Jurkat, Clone E6-1 (cell line): ENCODE data around the gene SLIT1.

ENCODE experiments used
- DNase-seq: peaks from one replicate; pipeline ENCODE4 v3.0.0-alpha.2; 2011; ENCODE audit warnings: low read depth, low spot score
- H3K4me3 ChIP-seq: 2 replicates; pipeline ENCODE4 v1.5.1; 2011; ENCODE audit warnings: mild to moderate bottlenecking, low read length, control low read depth, moderate library complexity

SLIT1 gene

GRCh38 chr10:97150013-97150595, 35.7 kb downstream of the SLIT1 start:
- H3K4me3 ChIP-seq = no peak overlapping the region
- DNase-seq = no peak

- DNase-seq = no peak
- no peak overlapping the region for H3K4me3 ChIP-seq
These were observed 36.7 kb downstream of the SLIT1 start for GRCh38 chr10:97149079-97149531.

- H3K4me3 ChIP-seq = no peak overlapping the region
- no peak for DNase-seq
These were observed 41.5 kb downstream of the SLIT1 start for GRCh38 chr10:97144297-97144696.

- H3K4me3 ChIP-seq = no peak overlapping the region
- no peak for DNase-seq
These were observed 42.9 kb downstream of the SLIT1 start for GRCh38 chr10:97142834-97143233.

- H3K4me3 ChIP-seq = no peak overlapping the region
- DNase-seq = no peak
These were observed 44.6 kb downstream of the SLIT1 start for GRCh38 chr10:97140902-97141745.

- H3K4me3 ChIP-seq = no peak overlapping the region
- no peak for DNase-seq
These were observed 45.5 kb downstream of the SLIT1 start for GRCh38 chr10:97140049-97140846.

- no peak for DNase-seq
These were observed 46.1 kb downstream of the SLIT1 start for GRCh38 chr10:97139651-97140048.

GRCh38 chr10:97138846-97139245, 46.9 kb downstream of the SLIT1 start:
- no peak for DNase-seq
- no peak overlapping the region for H3K4me3 ChIP-seq

More at GRCh38 chr10:97139651-97140048, 46.1 kb downstream of the SLIT1 start:
- H3K4me3 ChIP-seq = no peak overlapping the region

GRCh38 chr10:97138174-97138573, 47.6 kb downstream of the SLIT1 start:
- no peak for DNase-seq

GRCh38 chr10:97136756-97137155, 49.0 kb downstream of the SLIT1 start:
- no peak for DNase-seq
- no peak overlapping the region for H3K4me3 ChIP-seq

More at GRCh38 chr10:97138174-97138573, 47.6 kb downstream of the SLIT1 start:
- no peak overlapping the region for H3K4me3 ChIP-seq

- no peak for DNase-seq
- no peak overlapping the region for H3K4me3 ChIP-seq
These were observed 50.3 kb downstream of the SLIT1 start for GRCh38 chr10:97135464-97135863.

- H3K4me3 ChIP-seq = no peak overlapping the region
- no peak for DNase-seq
These were observed 50.8 kb downstream of the SLIT1 start for GRCh38 chr10:97134983-97135382.

GRCh38 chr10:97134110-97134509, 51.6 kb downstream of the SLIT1 start:
- no peak for DNase-seq
- H3K4me3 ChIP-seq = no peak overlapping the region

GRCh38 chr10:97132273-97132672, 53.5 kb downstream of the SLIT1 start:
- no peak overlapping the region for H3K4me3 ChIP-seq
- DNase-seq = no peak

GRCh38 chr10:97131666-97132065, 54.1 kb downstream of the SLIT1 start:
- DNase-seq = no peak
- no peak overlapping the region for H3K4me3 ChIP-seq

- DNase-seq = no peak
- no peak overlapping the region for H3K4me3 ChIP-seq
These were observed 54.6 kb downstream of the SLIT1 start for GRCh38 chr10:97131181-97131628.

GRCh38 chr10:97129666-97130065, 56.1 kb downstream of the SLIT1 start:
- no peak overlapping the region for H3K4me3 ChIP-seq

GRCh38 chr10:97128516-97129154, 57.1 kb downstream of the SLIT1 start:
- H3K4me3 ChIP-seq = no peak overlapping the region
- no peak for DNase-seq

More at GRCh38 chr10:97129666-97130065, 56.1 kb downstream of the SLIT1 start:
- no peak for DNase-seq

- no peak for DNase-seq
- H3K4me3 ChIP-seq = no peak overlapping the region
These were observed 57.7 kb downstream of the SLIT1 start for GRCh38 chr10:97128039-97128492.
